Activated CD4-positive, alpha-beta T cell treated with anti-CD3 and anti-CD28 coated beads for 24 hours (primary cell): ENCODE data around the gene BMPER.

ENCODE experiments used
- DNase-seq, 2 donors: peaks; one replicate each; pipeline ENCODE4 v3.0.0-alpha.2; 2020; ENCODE audit warnings: low read depth in 2 of 2

BMPER gene

GRCh38 chr7:33888166-33888565 lies 17.2 kb upstream of the BMPER start:
- DNase-seq = no peak

DNA sequence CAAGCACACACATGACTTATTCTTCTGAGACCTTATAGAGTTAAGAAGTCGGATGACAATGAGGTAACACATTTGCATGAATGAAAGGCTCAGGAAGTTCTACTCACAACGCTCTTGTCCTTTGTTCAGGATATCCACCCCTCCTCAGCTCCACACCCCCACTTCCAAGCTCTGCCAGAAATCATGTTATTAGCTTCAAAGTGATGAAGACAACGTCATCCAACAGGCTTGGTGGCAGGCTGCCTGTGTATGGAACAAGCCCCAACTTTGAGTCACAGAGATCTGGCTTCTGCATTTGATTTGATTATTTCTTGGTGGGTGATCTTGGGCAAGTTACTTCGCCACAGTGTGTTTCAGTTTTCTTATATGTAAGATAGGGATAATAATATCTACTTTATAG lies 12.4 kb upstream of the BMPER start:
- no peak for DNase-seq

- DNase-seq = no peak
Observed at GRCh38 chr7:33893377-33893776, 12.0 kb upstream of the BMPER start.

DNA sequence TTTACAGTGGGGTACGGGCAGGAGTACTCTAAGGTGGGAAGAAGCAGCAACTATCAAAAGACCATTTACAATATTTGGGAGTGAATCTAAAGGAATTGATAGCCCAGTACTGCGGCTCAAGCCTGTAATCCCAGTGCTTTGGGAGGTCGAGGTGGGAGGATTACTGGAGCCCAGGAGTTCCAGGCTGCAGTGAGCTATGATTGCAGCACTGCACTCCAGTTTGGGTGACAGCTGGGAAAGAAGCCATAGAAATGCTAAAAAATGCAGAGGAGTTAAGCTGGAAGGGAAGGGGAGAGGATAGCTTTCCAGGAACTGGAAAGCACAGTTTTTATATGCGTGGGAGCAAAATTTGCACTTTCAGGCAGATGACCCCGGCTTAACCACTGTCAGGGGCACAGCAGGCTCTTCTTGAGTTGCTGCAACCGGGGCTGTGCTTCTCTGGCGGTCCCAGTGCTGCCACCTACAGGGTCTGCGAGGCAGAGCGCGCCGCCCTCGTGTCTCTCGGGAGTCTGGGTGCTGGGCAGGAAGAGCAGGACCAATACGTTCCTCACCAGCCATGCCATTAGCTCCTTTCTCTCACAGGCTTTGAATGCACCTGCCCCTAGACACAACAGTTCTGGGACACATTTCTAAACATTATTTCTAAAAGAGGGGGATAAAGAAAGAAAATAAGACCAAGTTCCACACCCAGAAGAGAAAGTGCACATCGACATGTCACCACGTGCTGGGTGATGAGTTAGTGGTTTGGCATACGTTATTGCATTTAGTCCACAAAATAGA lies 10.1 kb upstream of the BMPER start:
- DNase-seq = peak; percentile 36 to 73

DNA sequence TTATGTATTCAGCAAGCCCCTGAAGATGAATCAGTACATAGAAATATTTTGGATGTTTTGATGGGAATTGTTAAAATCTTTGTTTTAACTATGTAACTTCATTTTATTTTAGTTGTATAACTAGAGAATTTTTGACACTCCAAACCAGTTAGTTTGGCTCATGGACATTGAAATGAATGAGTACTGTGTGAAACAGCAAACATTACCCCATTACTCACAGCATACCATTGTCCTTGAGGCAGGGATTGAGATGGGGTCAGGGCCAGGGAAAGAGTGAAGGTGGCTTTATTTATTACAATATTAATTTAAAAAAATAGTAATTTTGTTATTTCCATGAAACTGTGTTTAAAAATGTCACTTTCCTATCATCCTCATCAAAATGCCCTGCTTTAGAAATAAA lies 4.8 kb upstream of the BMPER start:
- no peak for DNase-seq

DNA sequence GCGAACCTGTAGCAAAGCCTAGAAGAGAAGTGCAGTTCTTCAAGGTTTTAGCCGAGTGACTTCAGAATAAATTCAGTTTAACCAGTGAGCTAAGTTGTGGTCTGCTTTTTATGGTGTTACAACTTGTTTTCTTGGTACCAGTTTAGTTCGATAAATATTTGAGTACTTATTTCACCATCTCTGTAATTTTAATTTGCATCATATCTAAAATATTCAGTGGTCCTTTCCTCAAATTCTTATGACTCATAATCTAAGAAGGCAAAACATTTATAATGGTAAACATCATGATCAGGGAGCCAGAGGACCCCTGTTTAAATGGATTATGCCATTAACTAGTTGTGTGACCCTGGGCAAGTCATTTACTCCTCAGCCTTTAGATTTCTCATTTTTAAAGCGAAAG lies 4.1 kb upstream of the BMPER start:
- no peak for DNase-seq

DNA sequence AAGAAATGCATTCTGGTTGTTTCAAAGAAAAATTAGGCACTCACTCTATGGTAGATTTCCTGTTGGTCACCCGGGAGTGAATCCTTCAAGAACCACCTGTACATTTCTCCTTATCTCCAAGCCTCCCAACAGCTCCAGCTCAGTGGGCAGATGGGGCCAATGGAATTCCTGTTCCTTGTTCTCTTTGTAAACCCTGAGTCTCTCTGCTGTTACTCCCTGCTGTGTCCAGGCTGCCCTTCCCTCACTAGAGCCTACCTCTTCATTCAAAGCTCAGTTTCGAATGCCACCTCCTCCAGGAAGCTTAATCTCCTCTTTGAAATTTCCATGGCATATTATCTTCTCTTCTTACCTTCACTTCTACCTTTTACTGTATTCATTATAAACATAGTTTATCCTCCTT lies 3.5 kb upstream of the BMPER start:
- no peak for DNase-seq

- DNase-seq = no peak
Observed at GRCh38 chr7:33902746-33903145, 2.6 kb upstream of the BMPER start.

DNA sequence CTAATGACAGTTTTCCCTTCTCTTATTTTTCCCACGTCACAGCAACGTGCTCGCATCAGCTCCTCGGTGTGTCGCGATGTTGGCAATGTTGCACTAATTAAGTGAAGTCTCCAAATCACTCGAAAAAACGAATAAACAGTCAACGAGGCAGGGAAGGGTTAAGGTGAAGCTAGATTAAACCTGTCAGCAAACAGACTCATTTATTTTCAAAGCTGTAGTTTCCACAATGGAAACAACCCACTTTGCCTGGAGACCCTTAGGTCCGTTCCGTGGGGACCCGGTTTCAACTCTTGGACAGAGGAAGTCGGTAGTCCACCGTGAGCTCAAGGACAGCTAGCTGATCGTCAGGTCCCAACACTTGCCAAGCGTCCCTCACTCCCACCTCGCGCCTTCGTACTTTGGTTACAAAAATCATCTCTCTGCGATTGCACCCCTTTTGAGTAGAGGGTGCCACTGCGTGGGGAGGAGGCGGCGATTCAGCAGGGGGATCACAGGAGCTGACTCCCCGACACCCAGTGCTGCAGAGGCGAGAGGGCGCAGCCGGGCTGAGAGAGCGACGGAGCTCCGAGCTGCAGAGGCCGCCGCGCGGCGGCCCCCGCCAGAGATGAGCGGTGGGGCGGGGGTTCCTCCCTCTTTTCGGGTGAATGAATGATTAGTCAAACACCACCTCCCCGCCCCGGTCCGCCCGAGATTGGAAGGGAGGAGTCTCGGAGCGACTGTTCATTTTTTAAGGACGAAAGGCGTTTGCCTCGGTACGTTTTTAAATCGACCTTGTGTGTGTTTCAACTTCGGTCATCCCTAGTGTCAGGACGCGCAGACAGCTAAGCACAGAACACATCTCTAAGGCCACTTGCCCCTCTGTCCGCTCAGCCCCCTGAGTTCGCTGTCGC lies 1.3 kb upstream of the BMPER start:
- peak in 1 of 2 donors; percentile 10 for DNase-seq

DNA sequence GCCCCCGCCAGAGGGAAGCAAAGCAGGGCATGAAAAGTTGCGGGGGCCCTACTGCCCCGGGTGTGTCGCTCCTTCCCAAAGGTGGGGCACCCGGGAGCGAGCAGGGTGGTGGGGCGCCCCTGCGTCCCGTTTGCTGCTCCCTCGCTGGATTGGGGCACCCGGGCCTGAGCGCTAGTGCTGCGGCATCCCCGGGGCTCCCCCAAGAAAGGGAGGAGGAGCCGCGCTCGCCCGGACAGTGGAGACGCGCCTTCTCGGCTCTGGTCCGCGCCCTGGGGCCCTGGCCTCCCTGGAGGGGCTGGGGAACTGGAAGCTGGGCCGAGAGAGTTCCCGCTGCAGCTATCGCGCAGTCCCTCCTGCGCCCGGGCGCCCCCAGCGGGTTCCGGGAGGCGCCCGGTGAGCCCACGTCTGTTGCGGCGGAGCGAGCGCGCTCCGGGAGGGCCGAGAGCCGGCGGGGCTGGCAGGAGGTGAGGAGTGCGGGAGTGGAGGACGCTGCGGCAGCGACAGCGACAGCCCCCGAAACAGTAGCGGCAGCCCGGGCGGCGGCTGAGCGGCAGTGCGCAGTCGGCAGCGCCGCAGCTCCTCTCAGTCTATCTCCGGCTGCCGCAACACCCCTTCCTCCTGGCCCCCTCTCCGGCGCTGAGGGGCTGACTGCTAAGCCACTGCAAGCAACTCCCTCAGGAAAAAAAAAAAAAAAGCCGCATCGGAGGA lies 504 bp upstream of the BMPER start:
- DNase-seq = peak in 1 of 2 donors; percentile 5

DNA sequence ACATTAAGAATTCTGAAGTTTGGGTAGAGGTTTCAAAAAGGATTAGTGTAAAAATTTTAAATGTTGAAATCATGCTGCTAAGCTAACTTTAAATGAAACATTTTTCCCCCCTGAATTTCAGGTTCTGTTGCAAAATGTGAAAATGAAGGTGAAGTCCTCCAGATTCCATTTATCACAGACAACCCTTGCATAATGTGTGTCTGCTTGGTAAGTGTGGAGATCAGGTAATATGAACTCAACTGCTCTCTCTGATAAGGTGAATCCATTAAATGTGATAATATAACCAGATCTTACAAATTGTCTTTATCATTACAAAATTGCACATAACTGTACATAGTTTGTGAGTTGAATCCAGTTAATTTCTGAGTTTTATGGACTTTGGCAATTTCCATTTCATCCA lies 1.4 kb downstream of the BMPER start:
- no peak for DNase-seq

- DNase-seq = no peak
Observed at GRCh38 chr7:33907625-33908024, 2.3 kb downstream of the BMPER start.

- no peak for DNase-seq
Observed at GRCh38 chr7:33909318-33909717, 4.0 kb downstream of the BMPER start.

DNA sequence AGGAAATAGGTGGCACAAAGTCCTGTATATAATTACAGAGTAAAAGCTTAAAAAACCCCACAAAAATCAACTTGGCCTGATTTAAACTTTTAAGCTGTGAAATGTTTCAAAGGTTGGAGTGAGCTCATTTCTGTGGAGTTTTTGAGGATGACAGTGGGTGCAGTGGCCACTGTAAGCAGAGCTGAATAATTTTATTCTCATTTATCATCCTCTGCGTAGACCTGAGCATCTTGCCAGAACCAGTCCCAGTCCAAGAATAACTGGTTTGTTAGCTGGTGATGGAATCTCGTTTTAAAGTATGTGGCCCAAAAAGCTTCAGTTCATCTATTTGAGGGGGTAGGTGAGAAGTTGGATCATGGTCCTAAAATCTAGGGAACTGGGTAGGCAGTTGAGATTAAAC lies 4.4 kb downstream of the BMPER start:
- no peak for DNase-seq

- DNase-seq = no peak
Observed at GRCh38 chr7:33910756-33911155, 5.4 kb downstream of the BMPER start.

- no peak for DNase-seq
Observed at GRCh38 chr7:33916357-33917081, 11.2 kb downstream of the BMPER start.

DNA sequence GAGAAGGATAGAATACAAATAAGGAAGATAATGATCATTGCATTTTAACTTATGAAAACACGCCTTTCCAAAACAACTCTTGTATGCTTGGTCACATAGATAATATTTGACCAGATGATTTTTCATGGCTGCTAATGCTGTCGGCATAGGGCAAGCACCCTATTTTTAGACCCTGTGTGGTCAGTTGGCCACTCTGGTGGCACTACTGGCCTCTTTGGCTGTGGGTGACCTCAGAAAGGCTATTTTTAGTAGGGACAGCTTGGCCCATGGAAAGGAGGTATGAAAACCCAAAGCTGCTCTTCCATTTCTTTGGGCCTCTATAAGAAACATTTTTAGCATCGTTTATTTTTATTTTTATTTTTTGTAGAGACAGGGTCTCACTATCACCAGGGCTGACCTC lies 12.3 kb downstream of the BMPER start:
- no peak for DNase-seq

- DNase-seq = no peak
Observed at GRCh38 chr7:33918438-33919143, 13.3 kb downstream of the BMPER start.

GRCh38 chr7:33919449-33919848 lies 14.1 kb downstream of the BMPER start:
- no peak for DNase-seq

DNA sequence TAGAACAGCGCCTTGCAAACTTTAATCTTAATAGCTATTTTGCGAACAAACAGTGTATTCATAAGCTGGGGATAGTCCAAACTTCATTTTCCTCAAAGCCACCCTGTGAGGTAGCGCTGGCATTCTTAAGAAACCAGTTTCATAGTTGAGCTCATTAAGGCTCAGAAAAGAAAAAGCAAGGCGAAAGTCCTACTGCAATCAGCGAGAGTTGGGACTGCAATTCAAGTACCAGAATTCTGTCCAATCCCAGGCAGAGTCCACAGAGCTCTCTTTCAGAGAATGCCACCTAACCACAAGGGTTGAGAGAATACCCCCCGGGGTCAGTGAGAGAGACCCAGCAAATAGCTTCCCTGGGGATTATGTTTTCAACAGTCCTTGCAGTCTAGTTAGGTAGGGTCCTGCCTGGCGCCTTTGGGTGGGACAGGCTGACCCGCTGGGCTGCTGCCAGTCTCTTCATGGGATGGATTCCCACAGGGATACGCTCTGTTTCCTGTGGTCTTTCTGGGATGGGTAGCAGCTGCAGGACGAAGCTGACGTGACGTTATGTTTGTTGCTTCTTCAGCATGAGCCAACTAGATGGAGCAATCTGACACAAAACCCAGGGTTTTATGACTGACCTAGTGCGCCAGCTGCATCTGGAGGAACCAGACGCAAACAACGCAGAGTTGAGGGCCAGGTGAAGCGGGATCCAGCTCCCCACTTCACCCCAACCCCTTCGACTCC lies 16.0 kb downstream of the BMPER start:
- DNase-seq = no peak
